ENCODE measurements around the gene CDH23.

CDH23 gene

GRCh38 chr10:71442859-71443570, 46.3 kb downstream of the CDH23 start:
- no peak for DNase-seq

DNA sequence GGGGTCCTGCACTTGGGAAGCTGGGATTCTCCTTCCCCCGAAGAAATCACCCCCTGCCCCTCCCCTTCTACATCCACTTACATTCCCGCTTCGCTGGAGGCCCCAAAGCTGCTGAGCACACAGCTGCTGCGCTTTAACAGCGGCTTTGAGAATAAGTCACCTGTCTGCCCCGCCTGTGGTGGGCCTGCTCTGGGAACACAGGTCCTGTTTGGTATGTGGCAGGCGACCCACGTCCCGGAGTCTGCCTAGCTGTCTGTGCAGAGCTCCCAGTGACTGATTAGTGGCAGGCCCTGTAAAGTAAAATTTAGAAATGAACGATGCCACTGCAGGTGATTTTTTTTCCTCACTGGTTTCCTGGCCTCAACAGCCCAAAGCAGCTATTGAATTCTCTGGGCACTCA, 47.0 kb downstream of the CDH23 start:
- no peak for DNase-seq

- DNase-seq, result no peak
These were observed 47.7 kb downstream of the CDH23 start for GRCh38 chr10:71444284-71445054.

- DNase-seq, result no peak
These were observed 51.0 kb downstream of the CDH23 start for GRCh38 chr10:71447676-71448075.

- DNase-seq, result no peak
These were observed 51.4 kb downstream of the CDH23 start for GRCh38 chr10:71448146-71448545.

GRCh38 chr10:71449026-71449425, 52.3 kb downstream of the CDH23 start:
- no peak for DNase-seq

GRCh38 chr10:71451754-71452153, 55.0 kb downstream of the CDH23 start:
- no peak for DNase-seq

GRCh38 chr10:71453186-71453585, 56.5 kb downstream of the CDH23 start:
- no peak for DNase-seq

GRCh38 chr10:71454347-71454746, 57.6 kb downstream of the CDH23 start:
- DNase-seq, result no peak

DNA sequence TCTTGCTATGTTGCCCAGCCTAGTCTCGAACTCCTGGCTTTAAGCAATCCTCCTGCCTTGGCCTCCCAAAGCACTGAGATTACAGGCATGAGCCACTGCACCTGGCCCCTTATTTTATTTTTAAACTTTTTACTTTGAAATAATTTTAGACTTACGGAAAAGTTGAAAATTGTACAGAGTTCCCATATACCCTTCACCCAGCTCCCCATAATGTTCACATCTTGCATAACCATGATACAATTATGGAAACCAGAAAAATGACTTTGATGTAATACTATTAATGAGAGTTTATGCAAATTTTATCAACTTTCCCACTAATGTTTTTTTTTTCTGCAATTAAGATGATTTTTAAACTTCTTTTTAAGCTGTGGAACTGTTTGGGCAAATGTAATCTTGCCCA, 58.3 kb downstream of the CDH23 start:
- DNase-seq, result no peak

- no peak for DNase-seq
These were observed 59.9 kb downstream of the CDH23 start for GRCh38 chr10:71456631-71457030.

- no peak for DNase-seq
These were observed 61.2 kb downstream of the CDH23 start for GRCh38 chr10:71457908-71458307.

DNA sequence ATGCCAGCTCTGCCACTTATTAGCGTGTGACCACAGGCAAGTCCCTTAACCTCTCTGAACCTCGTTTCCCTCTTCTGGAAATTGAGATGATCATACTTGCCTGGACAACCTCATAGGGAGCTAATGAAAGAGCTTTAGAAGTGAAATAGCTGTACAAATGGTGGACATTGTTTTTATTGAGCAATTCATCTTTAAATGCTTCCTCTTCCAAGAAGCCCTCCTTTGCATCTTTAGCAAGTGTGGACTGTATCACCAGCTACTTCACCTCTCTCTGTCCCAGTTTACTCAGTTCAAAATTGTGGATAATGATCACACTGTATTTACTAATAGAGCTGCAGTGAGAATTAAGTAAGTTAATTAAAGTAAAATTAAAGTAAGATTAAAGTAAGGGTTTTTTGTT, 61.7 kb downstream of the CDH23 start:
- no peak for DNase-seq

GRCh38 chr10:71459513-71459912, 62.8 kb downstream of the CDH23 start:
- DNase-seq, result no peak

GRCh38 chr10:71460615-71461014, 63.9 kb downstream of the CDH23 start:
- DNase-seq, result no peak

DNA sequence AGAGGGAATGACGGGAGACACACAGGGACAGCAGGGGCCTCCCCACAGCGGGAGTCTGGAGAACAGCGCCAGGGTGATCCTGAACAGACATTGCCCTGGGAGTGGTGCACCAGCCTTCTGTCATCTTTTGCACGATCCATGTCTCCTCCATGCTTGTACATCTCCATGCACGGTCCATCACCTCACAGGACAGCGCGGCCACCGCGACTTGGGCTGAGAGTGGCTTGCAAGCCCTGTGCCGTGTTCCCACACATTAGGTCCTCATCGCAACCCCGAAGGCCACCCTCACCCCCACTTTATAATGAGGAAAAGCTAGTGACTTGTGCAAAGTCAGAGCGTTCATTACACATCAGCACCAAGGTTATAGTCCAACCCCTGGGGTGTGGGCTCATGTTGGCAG, 64.7 kb downstream of the CDH23 start:
- DNase-seq, result no peak

GRCh38 chr10:71462062-71462935, 65.6 kb downstream of the CDH23 start:
- peak; percentile 13 for DNase-seq

DNA sequence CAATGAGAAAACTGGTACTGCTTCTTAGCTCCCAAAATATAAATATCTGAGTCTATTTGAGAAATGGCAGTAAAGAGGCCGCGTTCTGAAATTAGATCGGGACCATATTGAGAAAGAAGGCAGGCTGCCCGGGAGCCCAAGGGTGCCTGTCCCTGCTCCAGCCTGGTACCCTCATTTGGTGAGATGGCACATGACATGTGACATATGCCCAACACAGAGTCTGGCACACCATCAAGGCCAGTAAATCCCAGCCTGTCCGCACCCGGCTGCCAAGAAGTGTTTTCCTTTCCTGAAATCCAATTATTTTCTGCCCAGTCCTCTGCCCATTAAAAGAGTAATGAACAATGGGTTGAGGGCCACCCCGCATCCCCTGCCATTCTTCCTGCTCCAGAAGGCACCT, 66.4 kb downstream of the CDH23 start:
- no peak for DNase-seq

GRCh38 chr10:71465551-71466252, 69.0 kb downstream of the CDH23 start:
- no peak for DNase-seq

- no peak for DNase-seq
These were observed 69.6 kb downstream of the CDH23 start for GRCh38 chr10:71466330-71466729.

- no peak for DNase-seq
These were observed 70.4 kb downstream of the CDH23 start for GRCh38 chr10:71467161-71467560.

DNA sequence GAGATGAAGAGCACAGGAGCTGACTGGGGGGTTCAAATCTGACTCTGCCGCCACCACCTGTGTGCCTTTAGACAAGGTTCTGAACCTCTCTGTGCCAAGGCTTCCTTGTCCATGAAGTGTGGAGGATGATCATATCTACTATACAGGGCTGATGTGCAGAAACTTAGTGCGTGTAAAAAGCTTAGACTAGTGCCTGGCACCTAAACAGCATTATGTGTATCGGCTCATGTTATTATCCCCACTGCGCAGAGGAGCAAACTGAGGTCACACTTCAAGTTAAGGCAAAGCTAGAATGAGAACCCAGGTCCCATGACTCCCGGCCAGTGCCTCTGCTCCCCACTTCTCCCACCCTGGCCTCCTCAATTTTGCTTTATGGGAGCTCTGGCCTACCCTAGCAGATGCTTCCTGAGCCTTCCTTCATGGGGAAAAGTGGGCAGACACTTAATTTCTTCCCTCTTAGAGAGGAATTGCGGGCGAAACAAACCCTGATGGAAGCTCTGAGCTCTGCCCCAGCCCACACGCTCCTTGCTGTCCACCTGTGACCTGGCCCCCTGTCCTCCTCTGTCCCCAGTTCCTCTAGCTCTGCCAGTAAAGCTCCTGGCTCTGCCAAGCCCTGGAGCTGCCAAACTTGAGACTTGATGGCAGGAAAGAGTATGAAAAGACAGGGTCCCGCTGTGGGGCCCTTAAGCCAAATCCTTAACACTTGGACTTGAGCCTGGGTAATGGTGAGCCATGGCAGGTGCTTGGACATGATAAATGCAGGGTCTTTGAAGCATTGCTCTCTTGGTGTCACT, 71.0 kb downstream of the CDH23 start:
- DNase-seq, result no peak
